Karpas-422 (cell line): ENCODE data around the gene TYROBP. TPM values are rescaled to one million over a fixed set of nuclear protein-coding genes. Genes with fewer than 3 reads are reported as not detected.
A peak's percentile ranks its signal among the peaks of the same experiment; 100 is the strongest.

Experiments used
- DNase-seq: peaks from one replicate; pipeline ENCODE4 v3.0.0-alpha.2; 2015
- H2AFZ ChIP-seq: fragments of 200-600 bp; sonication (generic); 2 replicates; pipeline ENCODE4 v1.6.1; 2014; ENCODE audit warnings: antibody characterized with exemption, low read length, mixed read lengths
- H3K27ac ChIP-seq: fragments of 200-600 bp; sonication (generic); 2 replicates; pipeline ENCODE4 v1.5.1; 2014; ENCODE audit warnings: mild to moderate bottlenecking, low read length, moderate library complexity
- H3K27me3 ChIP-seq: fragments of 200-600 bp; sonication (generic); 2 replicates; pipeline ENCODE4 v1.6.1; 2014; ENCODE audit warnings: low read length, mixed read lengths
- H3K36me3 ChIP-seq: fragments of 200-600 bp; sonication (generic); 2 replicates; pipeline ENCODE4 v1.6.1; 2014; ENCODE audit warnings: low read length, mixed read lengths; ENCODE audit not compliant: insufficient read depth
- H3K4me1 ChIP-seq: fragments of 200-600 bp; sonication (generic); 2 replicates; pipeline ENCODE4 v1.6.1; 2014; ENCODE audit warnings: mild to moderate bottlenecking, low read length, mixed read lengths
- H3K4me2 ChIP-seq: fragments of 200-600 bp; sonication (generic); 2 replicates; pipeline ENCODE4 v1.6.1; 2014; ENCODE audit warnings: low read length, low read depth, mild to moderate bottlenecking; ENCODE audit not compliant: poor library complexity, severe bottlenecking
- H3K4me3 ChIP-seq: fragments of 200-600 bp; sonication (generic); 2 replicates; pipeline ENCODE4 v1.5.1; 2014; ENCODE audit warnings: mild to moderate bottlenecking, antibody characterized with exemption, low read length, mixed read lengths
- H3K79me2 ChIP-seq: fragments of 200-600 bp; sonication (generic); 2 replicates; pipeline ENCODE4 v1.6.1; 2014; ENCODE audit warnings: mild to moderate bottlenecking, low read length, mixed read lengths
- H3K9ac ChIP-seq: fragments of 200-600 bp; sonication (generic); 2 replicates; pipeline ENCODE4 v1.6.0; 2014; ENCODE audit warnings: low read length
- H3K9me2 ChIP-seq: fragments of 200-600 bp; sonication (generic), shearing (Covaris generic); replicated peaks from 2 replicates; pipeline ENCODE4 v1.6.0; 2014; ENCODE audit warnings: mild to moderate bottlenecking, low read length, moderate library complexity; ENCODE audit not compliant: insufficient read depth
- H3K9me3 ChIP-seq: fragments of 300-700, 200-600 bp; sonication (generic); 2 replicates; pipeline ENCODE4 v1.6.1; 2014; ENCODE audit warnings: low read length, mixed read lengths
- H4K20me1 ChIP-seq: fragments of 200-600 bp; sonication (generic); 2 replicates; pipeline ENCODE4 v1.6.1; 2014; ENCODE audit warnings: mild to moderate bottlenecking, antibody characterized with exemption, low read length, low read depth; ENCODE audit not compliant: insufficient read depth
- total RNA-seq: library from RNA; depleted of rRNA; stranded (reverse); fragments of >200 nt; shearing (Covaris generic); gene quantifications from 2 replicates; pipeline ENCODE4 v1.2.3, GENCODE V29; 2014; ENCODE audit warnings: low replicate concordance

The TYROBP gene
- total RNA-seq, 1 experiment from 2014 or later: not detected

DNA sequence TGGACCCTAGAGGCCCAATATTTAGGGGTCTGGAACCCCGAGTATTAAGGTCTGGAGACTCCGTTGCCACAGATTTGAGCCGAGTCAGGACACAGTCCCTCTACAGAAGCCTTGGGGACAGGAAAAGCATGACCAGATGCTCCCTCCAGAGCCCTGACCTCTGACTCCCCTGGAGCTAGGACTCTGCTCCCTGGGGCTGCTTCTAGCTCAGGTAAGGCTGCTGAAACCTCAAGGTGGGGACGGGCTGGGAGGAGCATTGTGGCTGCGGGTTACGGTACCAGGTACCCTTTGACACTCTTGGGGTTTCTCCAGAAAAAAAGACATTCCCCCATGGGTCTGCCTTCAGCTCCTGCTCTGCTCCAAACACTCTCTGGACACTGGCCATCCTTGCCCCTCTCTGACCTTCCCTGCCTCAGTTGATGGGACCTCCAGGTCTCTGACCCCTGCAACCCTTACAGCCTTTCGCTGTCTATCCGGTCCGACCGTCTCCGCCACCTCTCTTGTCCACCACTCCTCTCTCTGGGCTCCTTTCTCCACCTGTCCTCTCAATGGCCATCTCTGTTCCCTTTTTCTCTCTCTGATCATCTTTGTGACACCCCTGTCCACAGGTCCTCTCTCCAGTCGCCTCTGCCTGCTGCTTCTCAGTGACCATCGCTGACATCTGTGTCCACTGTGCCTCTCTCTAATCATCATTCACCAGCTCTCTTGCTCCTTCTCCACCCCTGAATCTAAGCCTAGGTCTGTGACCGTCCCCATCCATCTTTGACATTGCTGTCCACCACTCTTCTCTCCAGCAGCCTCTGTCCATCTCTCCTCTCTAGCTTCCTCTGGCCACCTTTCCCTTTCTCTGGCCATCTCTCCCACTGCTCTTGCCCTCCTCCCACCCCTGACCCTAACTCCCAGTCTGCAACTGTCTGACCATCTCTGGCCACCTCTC is 29.5 kb upstream of the TYROBP start:
- Histone ChIP-seq H3K4me2 (peak overlapping the region; percentile 98), H3K4me3 (peak overlapping the region; percentile 91)
- no peak for DNase-seq

DNA sequence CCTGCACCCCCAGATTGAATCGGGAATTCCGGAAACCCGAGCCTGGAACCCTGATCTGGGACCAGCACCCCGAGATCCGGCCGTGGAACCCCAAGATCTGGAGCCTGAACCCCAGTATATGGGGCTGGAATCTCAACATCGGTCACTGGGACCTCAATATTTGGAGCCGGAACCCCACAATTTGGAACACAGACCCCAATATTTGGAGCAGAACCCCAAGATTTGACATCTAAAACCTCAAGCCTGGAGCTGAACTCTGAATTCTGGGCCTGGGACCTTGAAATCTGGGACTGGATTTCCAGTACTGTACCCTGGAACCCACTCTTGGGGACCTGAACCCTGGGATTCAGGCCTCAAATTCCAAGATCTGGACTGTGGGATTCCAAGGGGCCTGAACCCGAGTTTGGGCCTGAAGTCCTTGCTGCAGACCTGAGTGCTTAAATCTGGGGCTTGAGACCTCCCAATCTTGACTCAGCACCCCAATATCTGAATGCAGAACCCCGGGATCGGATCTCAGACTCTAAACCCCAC is 28.7 kb upstream of the TYROBP start:
- Histone ChIP-seq H2AFZ (no peak overlapping the region), H3K9me3 (no peaks in the 10 kb centered on the region), H3K27me3 (no peaks in the 10 kb centered on the region), H3K4me1 (peaks cover 35% of the 10 kb centered on the region), H3K27ac (no peak overlapping the region), H3K9ac (peak overlapping the region; percentile 82), H4K20me1 (no peaks in the 10 kb centered on the region; the same call in 1 of the 2 replicates), H3K36me3 (no peaks in the 10 kb centered on the region), H3K9me2 (no peaks in the 10 kb centered on the region), H3K79me2 (no peaks in the 10 kb centered on the region), H3K4me2 (peak overlapping the region; percentile 98), H3K4me3 (peak overlapping the region; percentile 91)
- no peak for DNase-seq

More for the DNA sequence above, 29.5 kb upstream of the TYROBP start:
- H3K9ac ChIP-seq: peak overlapping the region; percentile 82
- H4K20me1 ChIP-seq: no peaks in the 10 kb centered on the region; the same call in 1 of the 2 replicates
- H3K27ac ChIP-seq: no peak overlapping the region
- H3K79me2 ChIP-seq: no peaks in the 10 kb centered on the region
- no peaks in the 10 kb centered on the region for H3K9me2 ChIP-seq
- no peaks in the 10 kb centered on the region for H3K27me3 ChIP-seq
- no peak overlapping the region for H2AFZ ChIP-seq
- peaks cover 30% of the 10 kb centered on the region for H3K4me1 ChIP-seq
- H3K36me3 ChIP-seq: no peaks in the 10 kb centered on the region
- no peaks in the 10 kb centered on the region for H3K9me3 ChIP-seq

- no peaks in the 10 kb centered on the region for H3K9me2 ChIP-seq
- no peaks in the 10 kb centered on the region for H3K36me3 ChIP-seq
- H2AFZ ChIP-seq: peak within 1 kb of the TSS; percentile 64; the same call in 1 of the 2 replicates
- no peak within 1 kb of the TSS for H3K27ac ChIP-seq
- no peaks in the 10 kb centered on the region for H3K79me2 ChIP-seq
- H3K27me3 ChIP-seq: no peaks in the 10 kb centered on the region
- peak within 1 kb of the TSS; percentile 91 for H3K4me3 ChIP-seq
- DNase-seq: peak; percentile 85
- H4K20me1 ChIP-seq: no peaks in the 10 kb centered on the region; the same call in 1 of the 2 replicates
- no peaks in the 10 kb centered on the region for H3K9me3 ChIP-seq
- peak within 1 kb of the TSS; percentile 82 for H3K9ac ChIP-seq
- H3K4me1 ChIP-seq: peaks cover 38% of the 10 kb centered on the region
- peak within 1 kb of the TSS; percentile 98 for H3K4me2 ChIP-seq
These were observed 28.0 kb upstream of the TYROBP start, which contains the start of gene LRFN3 for GRCh38 chr19:35935911-35936737. TSS of gene LRFN3 (plus strand) at chr19:35936374. CDS start at chr19:35939426, 3,052 bp downstream.

GRCh38 chr19:35932291-35932936 is 24.3 kb upstream of the TYROBP start:
- no peak overlapping the region for H3K27ac ChIP-seq
- H3K79me2 ChIP-seq: no peaks in the 10 kb centered on the region
- no peaks in the 10 kb centered on the region for H3K9me2 ChIP-seq
- H3K4me1 ChIP-seq: peaks cover 39% of the 10 kb centered on the region
- DNase-seq: peak; percentile 36
- H3K4me2 ChIP-seq: peak overlapping the region; percentile 46
- peak overlapping the region; percentile 41; the same call in 1 of the 2 replicates for H3K4me3 ChIP-seq
- no peaks in the 10 kb centered on the region for H3K27me3 ChIP-seq
- H3K9ac ChIP-seq: peak overlapping the region; percentile 48; the same call in 1 of the 2 replicates
- H3K9me3 ChIP-seq: no peaks in the 10 kb centered on the region
- H4K20me1 ChIP-seq: no peaks in the 10 kb centered on the region
- H3K36me3 ChIP-seq: no peaks in the 10 kb centered on the region
- peak overlapping the region; percentile 12; the same call in 1 of the 2 replicates for H2AFZ ChIP-seq

GRCh38 chr19:35931874-35932202 is 23.7 kb upstream of the TYROBP start:
- Histone ChIP-seq H4K20me1 (no peaks in the 10 kb centered on the region), H3K4me3 (peak overlapping the region; percentile 41; the same call in 1 of the 2 replicates), H3K9me3 (no peaks in the 10 kb centered on the region), H3K4me2 (peak overlapping the region; percentile 46), H3K36me3 (no peaks in the 10 kb centered on the region), H3K4me1 (peaks cover 33% of the 10 kb centered on the region), H3K9me2 (no peaks in the 10 kb centered on the region), H3K79me2 (no peaks in the 10 kb centered on the region), H3K9ac (peak overlapping the region; percentile 48), H3K27ac (no peak overlapping the region), H3K27me3 (no peaks in the 10 kb centered on the region), H2AFZ (peak overlapping the region; percentile 12; the same call in 1 of the 2 replicates)
- DNase-seq: no peak

GRCh38 chr19:35931161-35931873 is 23.2 kb upstream of the TYROBP start:
- Histone ChIP-seq H3K9ac (peak overlapping the region; percentile 75), H3K36me3 (no peaks in the 10 kb centered on the region), H2AFZ (peak overlapping the region; percentile 54), H3K4me3 (peak overlapping the region; percentile 68), H3K9me2 (no peaks in the 10 kb centered on the region), H3K4me1 (peaks cover 29% of the 10 kb centered on the region), H3K9me3 (no peaks in the 10 kb centered on the region), H3K27ac (peak overlapping the region; percentile 38; the same call in 1 of the 2 replicates), H3K27me3 (no peaks in the 10 kb centered on the region), H3K79me2 (no peaks in the 10 kb centered on the region), H3K4me2 (peak overlapping the region; percentile 84), H4K20me1 (no peaks in the 10 kb centered on the region)
- DNase-seq: peak; percentile 100

DNA sequence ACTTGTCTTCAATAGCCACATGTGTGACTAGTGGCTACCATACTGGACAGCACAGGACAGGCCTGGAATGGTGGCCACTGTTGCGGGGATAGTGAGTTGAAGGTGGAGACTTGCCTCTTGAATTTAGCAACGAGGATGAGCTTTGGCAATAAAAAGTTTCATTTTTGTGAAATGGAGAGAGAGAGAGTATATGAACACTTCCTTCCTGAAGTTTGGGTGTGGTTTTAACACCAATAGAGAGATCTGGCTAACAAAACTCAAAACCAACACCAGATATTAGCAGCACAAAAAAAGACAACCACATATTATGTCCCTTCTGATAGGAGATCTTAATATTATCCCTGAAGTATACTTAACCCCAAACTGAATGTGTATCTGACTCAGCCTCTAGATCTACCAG is 21.8 kb upstream of the TYROBP start:
- peak overlapping the region; percentile 73; the same call in 1 of the 2 replicates for H2AFZ ChIP-seq
- peak; percentile 41 for DNase-seq
- H3K9ac ChIP-seq: no peak overlapping the region
- H3K4me3 ChIP-seq: no peak overlapping the region
- H3K9me3 ChIP-seq: peaks cover 9% of the 10 kb centered on the region
- H3K4me1 ChIP-seq: peaks cover 18% of the 10 kb centered on the region
- no peaks in the 10 kb centered on the region for H4K20me1 ChIP-seq
- H3K4me2 ChIP-seq: no peak overlapping the region
- no peak overlapping the region for H3K27ac ChIP-seq
- no peaks in the 10 kb centered on the region for H3K36me3 ChIP-seq
- H3K9me2 ChIP-seq: no peaks in the 10 kb centered on the region
- 0 out of 2 replicates have a peak, but pooled peaks cover 2% of the 10 kb centered on the region for H3K27me3 ChIP-seq
- no peaks in the 10 kb centered on the region for H3K79me2 ChIP-seq
